Measurements from ENCODE around the gene OR51F1. TPM values are rescaled to one million over a fixed set of nuclear protein-coding genes. Genes with fewer than 3 reads are reported as not detected.

OR51F1 gene
- total RNA-seq, 6 experiments from 2014 or later: not detected

DNA sequence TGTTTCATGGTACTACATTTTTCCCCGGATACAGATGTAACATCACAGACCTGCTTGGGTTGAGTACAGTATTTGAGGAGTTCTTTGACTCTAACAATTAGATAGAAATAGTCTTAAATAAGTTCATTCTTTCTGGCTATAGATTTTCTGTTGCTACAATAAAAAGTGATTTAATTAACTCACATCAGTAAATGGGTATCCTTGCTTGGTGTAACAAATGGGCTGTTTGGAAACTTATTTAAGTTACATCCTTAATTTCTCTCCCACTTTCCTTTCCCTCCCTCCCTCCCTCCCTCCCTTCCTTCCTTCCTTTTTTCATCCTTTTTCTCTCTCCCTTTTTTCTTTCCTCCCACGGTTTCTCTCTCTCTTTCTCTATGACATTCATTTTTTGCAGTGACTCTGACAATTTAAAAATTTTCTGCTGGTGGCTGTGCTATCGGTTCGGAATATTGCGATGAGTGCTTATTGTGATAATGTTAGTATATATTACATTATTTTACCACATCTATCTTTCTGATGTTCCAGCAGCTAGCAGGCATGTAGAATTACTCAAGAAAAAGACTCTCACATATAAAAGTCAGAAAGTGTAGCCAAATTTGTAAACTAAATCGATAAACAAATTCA is 3.2 kb downstream of the OR51F1 start:
- Histone ChIP-seq H3K4me3 (no peak overlapping the region), H3K4me1 (no peaks in the 10 kb centered on the region), H3K9me3 (no peaks in the 10 kb centered on the region), H3K36me3 (no peaks in the 10 kb centered on the region), H3K27me3 (no peaks in the 10 kb centered on the region), H3K27ac (no peak overlapping the region)
- DNase-seq (no peak), ATAC-seq (no peak)
- 60% methylated on average over 6 of the region's 6 CpGs for WGBS (ENCODE audit: insufficient coverage, low coverage, low lambda C conversion rate, missing lambda C conversion rate)
- TF ChIP-seq, protein P1, sequence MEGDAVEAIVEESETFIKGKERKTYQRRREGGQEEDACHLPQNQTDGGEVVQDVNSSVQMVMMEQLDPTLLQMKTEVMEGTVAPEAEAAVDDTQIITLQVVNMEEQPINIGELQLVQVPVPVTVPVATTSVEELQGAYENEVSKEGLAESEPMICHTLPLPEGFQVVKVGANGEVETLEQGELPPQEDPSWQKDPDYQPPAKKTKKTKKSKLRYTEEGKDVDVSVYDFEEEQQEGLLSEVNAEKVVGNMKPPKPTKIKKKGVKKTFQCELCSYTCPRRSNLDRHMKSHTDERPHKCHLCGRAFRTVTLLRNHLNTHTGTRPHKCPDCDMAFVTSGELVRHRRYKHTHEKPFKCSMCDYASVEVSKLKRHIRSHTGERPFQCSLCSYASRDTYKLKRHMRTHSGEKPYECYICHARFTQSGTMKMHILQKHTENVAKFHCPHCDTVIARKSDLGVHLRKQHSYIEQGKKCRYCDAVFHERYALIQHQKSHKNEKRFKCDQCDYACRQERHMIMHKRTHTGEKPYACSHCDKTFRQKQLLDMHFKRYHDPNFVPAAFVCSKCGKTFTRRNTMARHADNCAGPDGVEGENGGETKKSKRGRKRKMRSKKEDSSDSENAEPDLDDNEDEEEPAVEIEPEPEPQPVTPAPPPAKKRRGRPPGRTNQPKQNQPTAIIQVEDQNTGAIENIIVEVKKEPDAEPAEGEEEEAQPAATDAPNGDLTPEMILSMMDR (IDR thresholded peaks at IDR 0.05): no peak
- no peak for TF ChIP-seq POLR2A (IDR thresholded peaks at IDR 0.05)
- intact Hi-C loops (cut with DNase I): no loop called here

DNA sequence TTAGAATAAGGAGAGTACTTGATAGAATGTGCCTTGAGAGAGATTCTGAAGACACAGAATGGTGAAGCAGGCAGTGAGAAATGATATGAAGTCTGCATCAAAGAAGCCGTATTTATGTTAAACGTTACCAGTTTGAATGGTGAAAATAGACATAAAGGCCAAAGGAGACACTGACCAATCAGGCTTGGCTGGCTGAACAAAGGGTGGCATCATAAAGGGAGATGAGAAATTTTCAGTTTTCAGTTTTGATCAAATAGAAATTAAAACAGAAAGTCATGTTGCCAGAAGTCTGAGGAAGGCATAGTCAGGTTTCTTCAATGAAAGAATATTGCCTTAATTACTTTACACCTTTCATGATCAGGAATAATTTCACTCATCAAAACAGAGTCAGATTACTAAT is 6.6 kb downstream of the OR51F1 start:
- ATAC-seq: no peak
- no peak overlapping the region for H3K27ac ChIP-seq
- no peak for DNase-seq
- intact Hi-C loops (cut with DNase I): no loop called here
- H3K4me1 ChIP-seq: no peaks in the 10 kb centered on the region
- no peaks in the 10 kb centered on the region for H3K9me3 ChIP-seq
- no peak overlapping the region for H3K4me3 ChIP-seq
- no peak for TF ChIP-seq POLR2A (IDR thresholded peaks at IDR 0.05)
- TF ChIP-seq, protein P1 (IDR thresholded peaks at IDR 0.05): no peak
- no peaks in the 10 kb centered on the region for H3K36me3 ChIP-seq
- no peaks in the 10 kb centered on the region for H3K27me3 ChIP-seq
- WGBS (ENCODE audit: insufficient coverage, low coverage, low lambda C conversion rate, missing lambda C conversion rate): 54% methylated on average over 2 of the region's 2 CpGs

DNA sequence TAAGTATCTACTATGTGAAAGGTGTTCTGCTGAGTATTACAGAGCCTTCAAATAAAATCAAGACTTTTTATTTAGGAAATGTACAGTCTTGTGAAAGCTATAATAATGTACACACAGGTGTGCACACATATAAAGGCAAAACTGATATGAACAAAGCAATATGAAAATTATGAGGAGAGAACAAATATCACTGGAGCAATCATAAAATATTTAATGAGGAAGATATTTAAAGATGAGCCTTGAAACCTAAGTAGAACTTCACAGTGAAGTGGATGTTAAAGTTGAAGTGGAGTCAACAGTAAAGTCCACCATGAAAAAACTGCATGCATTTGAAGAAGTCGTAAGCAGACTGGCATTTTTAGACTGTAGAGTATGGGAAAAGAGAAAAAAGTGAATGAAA is 18.5 kb downstream of the OR51F1 start:
- intact Hi-C loops (cut with DNase I): no loop called here
- ATAC-seq (no peak), DNase-seq (no peak)
- H3K4me1 ChIP-seq: no peaks in the 10 kb centered on the region
- 33% methylated on average over 1 of the region's 1 CpG for WGBS (ENCODE audit: insufficient coverage, low coverage, low lambda C conversion rate, missing lambda C conversion rate)
- no peaks in the 10 kb centered on the region for H3K9me3 ChIP-seq
- no peak overlapping the region for H3K4me3 ChIP-seq
- TF ChIP-seq, protein P1 (IDR thresholded peaks at IDR 0.05): no peak
- TF ChIP-seq POLR2A (IDR thresholded peaks at IDR 0.05): no peak
- no peak overlapping the region for H3K27ac ChIP-seq
- no peaks in the 10 kb centered on the region for H3K36me3 ChIP-seq
- H3K27me3 ChIP-seq: peaks cover 0 to 6% of the 10 kb centered on the region in 2 donors

DNA sequence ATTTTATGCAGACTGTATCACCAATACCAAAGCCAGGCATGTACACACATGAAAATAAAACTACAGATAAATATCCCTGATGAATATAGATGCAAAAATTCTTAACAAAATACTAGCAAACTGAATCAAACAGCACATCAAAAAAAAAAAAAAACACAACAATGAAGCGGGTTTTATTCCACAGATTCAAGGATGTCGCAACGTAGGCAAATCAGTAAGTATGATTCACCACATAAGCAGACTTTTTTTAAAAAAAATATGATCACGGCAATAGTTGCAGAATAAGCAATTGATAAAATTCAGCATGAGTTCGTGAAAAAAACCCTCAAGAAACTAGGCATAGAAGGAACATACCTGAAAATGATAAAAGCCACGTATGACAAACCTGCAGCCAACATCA is 21.3 kb downstream of the OR51F1 start:
- DNase-seq (no peak), ATAC-seq (no peak)
- TF ChIP-seq, protein P1 (IDR thresholded peaks at IDR 0.05): no peak
- no peak for TF ChIP-seq POLR2A (IDR thresholded peaks at IDR 0.05)
- H3K4me3 ChIP-seq: no peak overlapping the region
- H3K27ac ChIP-seq: no peak overlapping the region
- no peaks in the 10 kb centered on the region for H3K36me3 ChIP-seq
- WGBS (ENCODE audit: insufficient coverage, low coverage, low lambda C conversion rate, missing lambda C conversion rate): 50% methylated on average over 6 of the region's 6 CpGs
- intact Hi-C loops (cut with DNase I): no loop called here
- H3K27me3 ChIP-seq: peaks cover 0 to 6% of the 10 kb centered on the region in 2 donors
- H3K9me3 ChIP-seq: no peaks in the 10 kb centered on the region
- H3K4me1 ChIP-seq: no peaks in the 10 kb centered on the region

DNA sequence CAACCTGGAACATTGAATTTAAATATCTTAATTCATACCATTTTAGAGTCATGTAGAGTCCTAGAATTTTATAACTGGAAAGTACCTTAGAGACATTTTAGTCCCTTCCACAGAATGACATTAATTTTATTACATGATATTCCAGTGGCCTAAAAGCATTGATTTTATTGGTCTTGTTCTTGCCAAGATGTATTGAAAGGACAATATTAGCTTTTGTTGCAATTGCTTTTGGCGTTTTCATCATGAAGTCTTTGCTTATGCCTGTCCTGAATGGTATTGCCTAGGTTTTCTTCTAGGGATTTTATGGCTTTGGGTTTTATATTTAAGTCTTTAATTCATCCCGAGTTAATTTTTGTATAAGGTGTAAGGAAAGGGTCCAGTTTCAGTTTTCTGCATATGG is 29.0 kb downstream of the OR51F1 start:
- Histone ChIP-seq H3K36me3 (no peaks in the 10 kb centered on the region), H3K9me3 (no peaks in the 10 kb centered on the region), H3K4me3 (no peak overlapping the region), H3K27ac (no peak overlapping the region), H3K27me3 (no peaks in the 10 kb centered on the region), H3K4me1 (no peaks in the 10 kb centered on the region)
- WGBS (ENCODE audit: insufficient coverage, low coverage, low lambda C conversion rate, missing lambda C conversion rate): 34% methylated on average over 2 of the region's 2 CpGs
- intact Hi-C loops (cut with DNase I): no loop called here
- ATAC-seq (no peak), DNase-seq (no peak)
- TF ChIP-seq POLR2A (IDR thresholded peaks at IDR 0.05): no peak
- TF ChIP-seq, protein P1 (IDR thresholded peaks at IDR 0.05): no peak
